ENCODE measurements around the gene ARID4B.
"Not testable (repeated sequence)": the region's sequence is repeated elsewhere in the genome, so short reads cannot be mapped to it uniquely, and the experiment has no call there.

The ARID4B gene

GRCh38 chr1:235159284-235159683 lies 168.7 kb downstream of the ARID4B start:
- H3K9me3 ChIP-seq; DNase-seq (ENCODE audit: low spot score in 2 of 2); H3K4me1 ChIP-seq; in situ Hi-C loops (cut with MboI; ENCODE audit: low sequenced_read_pairs); H3K27me3 ChIP-seq (ENCODE audit: low read depth); H3K4me3 ChIP-seq: not testable (repeated sequence)
- peaks cover 38% of the 10 kb centered on the region for H3K36me3 ChIP-seq (replicated peaks)

- H3K4me1 ChIP-seq = peaks cover 3% of the 10 kb centered on the region; the same call in 1 of the 2 replicates
- no peaks in the 10 kb centered on the region for H3K27me3 ChIP-seq (ENCODE audit: low read depth)
- no peak overlapping the region for H3K4me3 ChIP-seq
- DNase-seq (ENCODE audit: low spot score in 2 of 2) = no peak
- no peaks in the 10 kb centered on the region for H3K9me3 ChIP-seq
- peaks cover 43% of the 10 kb centered on the region for H3K36me3 ChIP-seq (replicated peaks)
- in situ Hi-C loops (cut with MboI; ENCODE audit: low sequenced_read_pairs) = no loop called here
These were observed 169.3 kb downstream of the ARID4B start for GRCh38 chr1:235158680-235159079.

GRCh38 chr1:235157150-235157549 lies 170.8 kb downstream of the ARID4B start:
- Histone ChIP-seq H3K9me3 (no peaks in the 10 kb centered on the region), H3K27me3 (ENCODE audit: low read depth) (no peaks in the 10 kb centered on the region), H3K36me3 (replicated peaks) (peaks cover 56% of the 10 kb centered on the region), H3K4me3 (no peak overlapping the region), H3K4me1 (peaks cover 3% of the 10 kb centered on the region; the same call in 1 of the 2 replicates)
- in situ Hi-C loops (cut with MboI; ENCODE audit: low sequenced_read_pairs) = no loop called here
- DNase-seq (ENCODE audit: low spot score in 2 of 2) = no peak

- Histone ChIP-seq H3K9me3 (no peaks in the 10 kb centered on the region), H3K36me3 (replicated peaks) (peaks cover 60% of the 10 kb centered on the region), H3K27me3 (ENCODE audit: low read depth) (no peaks in the 10 kb centered on the region), H3K4me3 (no peak overlapping the region), H3K4me1 (peaks cover 3% of the 10 kb centered on the region; the same call in 1 of the 2 replicates)
- DNase-seq (ENCODE audit: low spot score in 2 of 2) = no peak
- in situ Hi-C loops (cut with MboI; ENCODE audit: low sequenced_read_pairs) = no loop called here
These were observed 171.2 kb downstream of the ARID4B start for GRCh38 chr1:235156740-235157139.

- H3K27me3 ChIP-seq (ENCODE audit: low read depth) = no peaks in the 10 kb centered on the region
- H3K9me3 ChIP-seq = no peaks in the 10 kb centered on the region
- H3K36me3 ChIP-seq (replicated peaks) = peaks cover 65% of the 10 kb centered on the region
- H3K4me3 ChIP-seq = no peak overlapping the region
- H3K4me1 ChIP-seq = peaks cover 3% of the 10 kb centered on the region; the same call in 1 of the 2 replicates
- DNase-seq (ENCODE audit: low spot score in 2 of 2) = no peak
- in situ Hi-C loops (cut with MboI; ENCODE audit: low sequenced_read_pairs) = no loop called here
These were observed 171.7 kb downstream of the ARID4B start for GRCh38 chr1:235156265-235156664.

- no peak for DNase-seq (ENCODE audit: low spot score in 2 of 2)
- peaks cover 82% of the 10 kb centered on the region for H3K36me3 ChIP-seq (replicated peaks)
- H3K4me1 ChIP-seq = no peaks in the 10 kb centered on the region
- H3K27me3 ChIP-seq (ENCODE audit: low read depth) = no peaks in the 10 kb centered on the region
- H3K9me3 ChIP-seq = no peaks in the 10 kb centered on the region
- in situ Hi-C loops (cut with MboI; ENCODE audit: low sequenced_read_pairs) = no loop called here
- no peak overlapping the region for H3K4me3 ChIP-seq
These were observed 175.7 kb downstream of the ARID4B start for GRCh38 chr1:235152235-235152634.

GRCh38 chr1:235151033-235151432 lies 176.9 kb downstream of the ARID4B start:
- Histone ChIP-seq H3K27me3 (ENCODE audit: low read depth) (no peaks in the 10 kb centered on the region), H3K36me3 (replicated peaks) (peaks cover 77% of the 10 kb centered on the region), H3K4me3 (no peak overlapping the region), H3K4me1 (no peaks in the 10 kb centered on the region), H3K9me3 (no peaks in the 10 kb centered on the region)
- in situ Hi-C loops (cut with MboI; ENCODE audit: low sequenced_read_pairs) = no loop called here
- DNase-seq (ENCODE audit: low spot score in 2 of 2) = no peak

- DNase-seq (ENCODE audit: low spot score in 2 of 2) = no peak
- Histone ChIP-seq H3K9me3 (no peaks in the 10 kb centered on the region), H3K4me3 (no peak overlapping the region), H3K36me3 (replicated peaks) (peaks cover 72% of the 10 kb centered on the region), H3K4me1 (no peaks in the 10 kb centered on the region), H3K27me3 (ENCODE audit: low read depth) (no peaks in the 10 kb centered on the region)
- in situ Hi-C loops (cut with MboI; ENCODE audit: low sequenced_read_pairs) = no loop called here
These were observed 178.2 kb downstream of the ARID4B start for GRCh38 chr1:235149824-235150223.

- Histone ChIP-seq H3K9me3 (no peaks in the 10 kb centered on the region), H3K27me3 (ENCODE audit: low read depth) (no peaks in the 10 kb centered on the region), H3K4me3 (no peak overlapping the region), H3K36me3 (replicated peaks) (peaks cover 63% of the 10 kb centered on the region), H3K4me1 (no peaks in the 10 kb centered on the region)
- in situ Hi-C loops (cut with MboI; ENCODE audit: low sequenced_read_pairs) = no loop called here
- no peak for DNase-seq (ENCODE audit: low spot score in 2 of 2)
These were observed 180.7 kb downstream of the ARID4B start for GRCh38 chr1:235147269-235147668.

- no peaks in the 10 kb centered on the region for H3K9me3 ChIP-seq
- H3K36me3 ChIP-seq (replicated peaks) = peaks cover 51% of the 10 kb centered on the region
- in situ Hi-C loops (cut with MboI; ENCODE audit: low sequenced_read_pairs) = no loop called here
- DNase-seq (ENCODE audit: low spot score in 2 of 2) = no peak
- no peaks in the 10 kb centered on the region for H3K27me3 ChIP-seq (ENCODE audit: low read depth)
- no peak overlapping the region for H3K4me3 ChIP-seq
- no peaks in the 10 kb centered on the region for H3K4me1 ChIP-seq
These were observed 182.3 kb downstream of the ARID4B start for GRCh38 chr1:235145639-235146038.

- in situ Hi-C loops (cut with MboI; ENCODE audit: low sequenced_read_pairs) = no loop called here
- no peaks in the 10 kb centered on the region for H3K4me1 ChIP-seq
These were observed 185.0 kb downstream of the ARID4B start for GRCh38 chr1:235142991-235143390.

GRCh38 chr1:235139315-235139714 lies 188.7 kb downstream of the ARID4B start:
- H3K36me3 ChIP-seq (replicated peaks) = peaks cover 51% of the 10 kb centered on the region
- no peak for DNase-seq (ENCODE audit: low spot score in 2 of 2)
- no peak overlapping the region for H3K4me3 ChIP-seq
- H3K9me3 ChIP-seq = no peaks in the 10 kb centered on the region
- in situ Hi-C loops (cut with MboI; ENCODE audit: low sequenced_read_pairs) = no loop called here
- H3K27me3 ChIP-seq (ENCODE audit: low read depth) = no peaks in the 10 kb centered on the region
- no peaks in the 10 kb centered on the region for H3K4me1 ChIP-seq

More at GRCh38 chr1:235142991-235143390, 185.0 kb downstream of the ARID4B start:
- H3K27me3 ChIP-seq (ENCODE audit: low read depth) = no peaks in the 10 kb centered on the region
- DNase-seq (ENCODE audit: low spot score in 2 of 2) = no peak
- H3K36me3 ChIP-seq (replicated peaks) = peaks cover 41% of the 10 kb centered on the region
- H3K4me3 ChIP-seq = no peak overlapping the region
- H3K9me3 ChIP-seq = no peaks in the 10 kb centered on the region

- no peaks in the 10 kb centered on the region for H3K27me3 ChIP-seq (ENCODE audit: low read depth)
- no peak overlapping the region for H3K4me3 ChIP-seq
- H3K9me3 ChIP-seq = no peaks in the 10 kb centered on the region
- in situ Hi-C loops (cut with MboI; ENCODE audit: low sequenced_read_pairs) = no loop called here
- no peak for DNase-seq (ENCODE audit: low spot score in 2 of 2)
- H3K4me1 ChIP-seq = no peaks in the 10 kb centered on the region
- peaks cover 56% of the 10 kb centered on the region for H3K36me3 ChIP-seq (replicated peaks)
These were observed 189.2 kb downstream of the ARID4B start for GRCh38 chr1:235138821-235139220.

GRCh38 chr1:235136111-235136510 lies 191.9 kb downstream of the ARID4B start:
- H3K27me3 ChIP-seq (ENCODE audit: low read depth) = no peaks in the 10 kb centered on the region
- no peaks in the 10 kb centered on the region for H3K4me1 ChIP-seq
- in situ Hi-C loops (cut with MboI; ENCODE audit: low sequenced_read_pairs) = no loop called here
- no peak for DNase-seq (ENCODE audit: low spot score in 2 of 2)
- no peaks in the 10 kb centered on the region for H3K9me3 ChIP-seq
- H3K36me3 ChIP-seq (replicated peaks) = peaks cover 53% of the 10 kb centered on the region
- no peak overlapping the region for H3K4me3 ChIP-seq

GRCh38 chr1:235134171-235134570 lies 193.8 kb downstream of the ARID4B start:
- Histone ChIP-seq H3K4me1 (peaks cover under 1% of the 10 kb centered on the region), H3K27me3 (ENCODE audit: low read depth) (no peaks in the 10 kb centered on the region), H3K4me3 (no peak overlapping the region), H3K9me3 (no peaks in the 10 kb centered on the region), H3K36me3 (replicated peaks) (peaks cover 45% of the 10 kb centered on the region)
- no peak for DNase-seq (ENCODE audit: low spot score in 2 of 2)
- in situ Hi-C loops (cut with MboI; ENCODE audit: low sequenced_read_pairs) = no loop called here
